Suprapubic skin (tissue), 4 donors: Measurements from ENCODE around the gene WDR44.

Source experiments
- CTCF ChIP-seq, 2 donors: fragments of 200-600 bp in 1 of 2; fragments of 450-650 bp in 1 of 2; sonication (generic) in 1 of 2; IDR thresholded peaks; one replicate each; pipeline ENCODE4 v1.5.1; 2016 to 2019; ENCODE audit warnings: antibody characterized with exemption in 2 of 2, mild to moderate bottlenecking in 1 of 2, moderate library complexity in 1 of 2
- EP300 ChIP-seq: sonication (generic); formaldehyde crosslinking; IDR thresholded peaks from one replicate; pipeline ENCODE4 v1.6.1; 2017; ENCODE audit warnings: antibody characterized with exemption
- POLR2A ChIP-seq, 2 donors: fragments of 450-650 bp; IDR thresholded peaks; one replicate each; pipeline ENCODE4 v1.6.1; 2017; ENCODE audit warnings: antibody characterized with exemption in 2 of 2, mild to moderate bottlenecking in 2 of 2, moderate library complexity in 2 of 2
- POLR2AphosphoS5 ChIP-seq, 3 donors: sonication (generic); formaldehyde crosslinking; IDR thresholded peaks; one replicate each; pipeline ENCODE4 v1.6.1; 2017; ENCODE audit warnings: antibody characterized with exemption in 3 of 3

- TF ChIP-seq CTCF (IDR thresholded peaks at IDR 0.05) (no peak), EP300 (no peak), POLR2AphosphoS5 (IDR thresholded peaks at IDR 0.05) (peak in 1 of 3 donors; percentile 35), POLR2A (IDR thresholded peaks at IDR 0.05) (peak in 1 of 2 donors; percentile 31)
Observed at GRCh38 chrX:118495061-118495921, 149.4 kb downstream of the WDR44 start, which contains the start of gene DOCK11.
